Subcutaneous abdominal adipose tissue (tissue), 5 donors: Measurements from ENCODE around the gene USP14.

Experiments used
- H3K27ac ChIP-seq: one replicate; pipeline ENCODE4 v1.7.0; 2013; ENCODE audit warnings: low read depth, mild to moderate bottlenecking, inconsistent platforms, low read length, moderate library complexity
- H3K27me3 ChIP-seq, 5 donors: one replicate each; pipeline ENCODE4 v1.7.0; 2013; ENCODE audit warnings: low read length in 5 of 5, inconsistent platforms in 1 of 5; ENCODE audit not compliant: control insufficient read depth in 5 of 5, insufficient read depth in 4 of 5
- H3K36me3 ChIP-seq, 5 donors: one replicate each; pipeline ENCODE4 v1.7.0; 2013; ENCODE audit warnings: low read length in 5 of 5; ENCODE audit not compliant: control insufficient read depth in 5 of 5, insufficient read depth in 5 of 5
- H3K4me1 ChIP-seq, 5 donors: one replicate each; pipeline ENCODE4 v1.7.0; 2013; ENCODE audit warnings: low read length in 5 of 5, mild to moderate bottlenecking in 3 of 5, moderate library complexity in 1 of 5; ENCODE audit not compliant: control insufficient read depth in 5 of 5, insufficient read depth in 5 of 5
- H3K4me3 ChIP-seq, 5 donors: one replicate each; pipeline ENCODE4 v1.7.0; 2013; ENCODE audit warnings: low read length in 5 of 5, low read depth in 1 of 5
- H3K9ac ChIP-seq, 5 donors: one replicate each; pipeline ENCODE4 v1.7.0; 2013; ENCODE audit warnings: low read length in 5 of 5, mild to moderate bottlenecking in 4 of 5, moderate library complexity in 3 of 5
- H3K9me3 ChIP-seq, 5 donors: one replicate each; pipeline ENCODE4 v1.7.0; 2013; ENCODE audit warnings: low read length in 5 of 5; ENCODE audit not compliant: control insufficient read depth in 5 of 5
- donor health status: healthy.
- donor health status: healthy.
- donor health status: healthy.
- donor health status: healthy.
- donor health status: healthy.

Gene USP14

DNA sequence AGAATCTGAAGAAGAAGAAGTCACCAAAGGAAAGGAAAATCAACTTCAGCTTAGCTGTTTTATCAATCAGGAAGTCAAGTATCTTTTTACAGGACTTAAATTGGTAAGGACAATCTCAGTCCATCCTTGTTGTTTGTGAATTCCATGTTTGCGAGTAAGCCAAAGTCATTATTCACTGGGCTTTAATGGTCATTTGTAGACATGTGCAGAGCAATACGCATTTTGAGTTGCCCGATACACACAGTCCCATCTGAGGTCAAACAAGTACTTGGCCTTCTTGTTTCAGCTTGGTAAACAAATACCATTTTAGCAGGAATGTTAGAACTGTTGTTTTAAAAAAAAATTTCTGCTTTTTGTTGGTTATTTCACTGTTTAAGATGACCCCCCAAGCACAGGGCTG, 40.9 kb downstream of the USP14 start:
- H3K4me1 ChIP-seq: no peaks in the 10 kb centered on the region
- H3K4me3 ChIP-seq: no peak overlapping the region
- no peaks in the 10 kb centered on the region for H3K9me3 ChIP-seq
- no peak overlapping the region for H3K27ac ChIP-seq
- H3K27me3 ChIP-seq: no peaks in the 10 kb centered on the region
- no peak overlapping the region for H3K9ac ChIP-seq
- H3K36me3 ChIP-seq: peaks cover 44 to 59% (median 54%) of the 10 kb centered on the region in 5 donors

DNA sequence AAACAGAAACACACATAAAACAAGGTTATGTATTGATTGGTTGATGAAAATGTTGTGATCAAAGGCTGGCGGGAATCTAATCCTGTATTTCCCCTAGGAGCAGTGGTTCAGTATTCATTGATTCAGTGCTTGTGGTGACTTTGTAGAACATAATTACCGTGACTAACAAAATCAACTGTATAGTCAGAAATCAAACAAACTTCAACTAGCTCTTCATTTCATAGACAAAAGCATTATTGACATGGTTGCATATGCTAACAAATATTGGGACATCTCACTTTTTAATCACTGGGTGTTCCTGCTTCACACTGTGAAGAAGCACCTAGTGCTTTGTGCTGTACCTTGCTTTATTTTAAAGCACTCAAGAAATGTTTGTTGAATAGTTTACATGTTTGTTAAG, 41.4 kb downstream of the USP14 start:
- H3K9me3 ChIP-seq: no peaks in the 10 kb centered on the region
- no peak overlapping the region for H3K9ac ChIP-seq
- no peaks in the 10 kb centered on the region for H3K27me3 ChIP-seq
- no peak overlapping the region for H3K27ac ChIP-seq
- H3K36me3 ChIP-seq: peaks cover 49 to 65% (median 59%) of the 10 kb centered on the region in 5 donors
- H3K4me1 ChIP-seq: no peaks in the 10 kb centered on the region
- H3K4me3 ChIP-seq: no peak overlapping the region

DNA sequence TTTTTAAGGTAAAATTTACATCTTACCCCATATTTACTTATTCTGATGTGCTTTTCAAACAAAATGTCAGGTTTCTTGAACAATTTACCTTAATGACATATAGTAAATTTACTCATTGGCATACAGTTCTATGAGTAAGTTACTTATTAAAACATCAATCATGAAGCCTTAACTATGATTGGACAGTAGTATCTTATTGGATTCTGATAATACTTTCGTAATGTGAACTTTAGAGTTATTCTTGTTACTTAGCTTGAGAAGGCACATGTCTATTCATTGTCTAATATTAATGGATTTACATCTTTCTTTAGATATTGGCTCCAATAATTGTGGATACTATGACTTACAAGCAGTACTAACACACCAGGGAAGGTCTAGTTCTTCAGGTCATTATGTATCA, 51.7 kb downstream of the USP14 start:
- Histone ChIP-seq H3K36me3 (peaks cover 48 to 67% (median 55%) of the 10 kb centered on the region in 5 donors), H3K4me3 (no peak overlapping the region), H3K27ac (no peak overlapping the region)

DNA sequence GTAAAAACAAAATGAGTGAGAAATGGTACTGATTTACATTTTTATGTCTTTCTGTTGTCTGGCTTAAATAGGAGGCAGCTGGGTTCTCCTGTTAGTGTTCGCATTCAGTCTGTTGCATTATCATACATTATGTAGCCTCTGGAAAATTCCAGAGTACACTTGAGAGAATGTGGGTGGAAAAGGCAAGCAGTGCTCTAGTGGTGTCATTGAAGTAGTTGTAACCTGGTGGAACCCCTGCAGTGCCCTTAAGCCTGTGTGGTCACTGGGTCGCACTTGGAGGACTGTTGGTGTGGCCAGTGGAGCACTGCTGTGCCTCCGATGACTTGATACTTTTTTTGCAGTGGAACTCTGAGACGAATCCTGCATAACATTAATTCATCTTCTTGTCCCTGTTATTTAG, 52.4 kb downstream of the USP14 start:
- Histone ChIP-seq H3K4me1 (no peaks in the 10 kb centered on the region), H3K36me3 (peaks cover 48 to 67% (median 55%) of the 10 kb centered on the region in 5 donors), H3K9me3 (no peaks in the 10 kb centered on the region), H3K9ac (no peak overlapping the region), H3K27me3 (no peaks in the 10 kb centered on the region), H3K27ac (no peak overlapping the region), H3K4me3 (no peak overlapping the region)

More for the DNA sequence above, 51.7 kb downstream of the USP14 start:
- Histone ChIP-seq H3K4me1 (no peaks in the 10 kb centered on the region), H3K27me3 (no peaks in the 10 kb centered on the region), H3K9me3 (no peaks in the 10 kb centered on the region), H3K9ac (no peak overlapping the region)

DNA sequence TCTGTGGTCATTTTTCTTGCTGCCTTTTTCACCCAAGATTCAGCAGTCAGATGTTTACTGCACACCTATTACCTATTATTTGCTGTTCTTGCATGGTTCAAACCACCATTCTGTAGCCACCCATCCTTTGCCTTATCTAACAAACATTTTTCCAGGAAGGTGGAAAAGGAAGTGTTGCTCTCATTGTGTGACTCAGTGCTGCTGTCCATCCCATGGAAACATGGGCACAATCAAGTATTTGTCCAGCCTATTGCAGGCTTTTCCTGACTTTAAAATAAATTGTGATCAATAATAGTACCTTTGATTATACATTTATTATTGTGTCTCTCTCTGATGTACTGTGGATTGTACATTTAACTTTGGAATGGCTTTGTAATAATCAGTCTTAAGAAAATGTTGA, 53.2 kb downstream of the USP14 start:
- Histone ChIP-seq H3K4me3 (no peak overlapping the region), H3K9ac (no peak overlapping the region), H3K27ac (no peak overlapping the region), H3K9me3 (no peaks in the 10 kb centered on the region), H3K27me3 (no peaks in the 10 kb centered on the region), H3K36me3 (peaks cover 49 to 67% (median 54%) of the 10 kb centered on the region in 5 donors), H3K4me1 (no peaks in the 10 kb centered on the region)

DNA sequence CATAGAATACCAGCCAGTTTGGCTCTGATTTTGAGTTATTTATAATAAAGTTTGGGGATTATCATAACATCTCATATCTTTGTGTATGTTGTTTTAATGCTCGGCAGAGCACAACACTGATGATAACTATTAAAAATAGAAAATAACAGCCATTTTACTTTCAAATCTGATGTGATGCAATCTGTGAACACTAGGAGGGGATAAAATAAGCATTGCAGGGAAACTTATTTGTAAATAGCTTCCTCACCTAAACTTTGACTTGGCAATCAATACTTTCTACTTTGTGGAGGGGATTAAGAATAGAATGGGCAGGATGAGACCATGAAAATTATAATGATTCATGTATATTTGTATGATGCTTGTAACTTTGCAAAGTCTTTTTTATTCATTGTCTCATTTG, 54.4 kb downstream of the USP14 start:
- no peak overlapping the region for H3K9ac ChIP-seq
- H3K9me3 ChIP-seq: no peaks in the 10 kb centered on the region
- H3K4me1 ChIP-seq: no peaks in the 10 kb centered on the region
- no peak overlapping the region for H3K4me3 ChIP-seq
- no peak overlapping the region for H3K27ac ChIP-seq
- peaks cover 61 to 76% (median 66%) of the 10 kb centered on the region in 5 donors for H3K36me3 ChIP-seq
- no peaks in the 10 kb centered on the region for H3K27me3 ChIP-seq

DNA sequence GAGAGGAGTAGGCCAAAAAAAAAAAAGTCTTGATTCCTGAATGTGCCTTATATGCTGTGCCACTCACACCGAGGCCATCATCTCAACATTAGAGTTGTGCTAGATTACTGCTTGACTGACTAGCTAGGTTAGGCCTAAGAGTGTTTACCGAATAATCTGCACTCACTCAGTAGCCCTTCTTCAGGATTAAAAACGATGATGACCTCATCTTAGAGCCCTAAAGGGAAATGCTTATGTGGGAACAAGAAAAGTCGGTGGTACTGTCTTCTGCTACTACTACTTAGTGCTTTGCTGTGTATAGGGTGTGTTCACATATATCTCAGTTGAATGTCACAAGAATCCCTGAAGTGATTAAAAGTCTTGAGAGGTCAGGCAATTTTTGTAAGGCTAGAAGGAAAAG, 55.1 kb downstream of the USP14 start:
- no peak overlapping the region for H3K9ac ChIP-seq
- H3K4me3 ChIP-seq: no peak overlapping the region
- peaks cover 66 to 84% (median 73%) of the 10 kb centered on the region in 5 donors for H3K36me3 ChIP-seq
- no peaks in the 10 kb centered on the region for H3K27me3 ChIP-seq
- no peaks in the 10 kb centered on the region for H3K9me3 ChIP-seq
- H3K27ac ChIP-seq: no peak overlapping the region
- H3K4me1 ChIP-seq: no peaks in the 10 kb centered on the region

DNA sequence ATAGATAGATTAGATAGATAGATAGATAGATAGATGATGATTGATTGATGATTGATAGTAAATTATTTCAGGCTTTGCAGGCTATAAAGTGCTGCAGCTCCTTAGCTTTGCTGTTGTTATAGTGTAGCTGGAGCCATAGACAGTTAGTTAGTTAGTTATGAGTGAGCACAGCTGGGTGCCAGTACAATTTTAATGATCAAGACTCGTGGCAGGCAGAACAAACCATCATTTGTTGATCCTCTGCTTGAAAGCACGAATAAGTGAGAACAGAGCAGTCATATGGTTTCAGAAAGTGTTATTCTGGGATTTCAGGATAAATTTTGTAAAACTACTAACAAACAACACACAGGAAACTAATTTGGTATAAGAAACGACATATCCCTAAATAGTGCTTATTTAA, 55.6 kb downstream of the USP14 start:
- Histone ChIP-seq H3K36me3 (peaks cover 66 to 86% (median 77%) of the 10 kb centered on the region in 5 donors), H3K9ac (no peak overlapping the region)

DNA sequence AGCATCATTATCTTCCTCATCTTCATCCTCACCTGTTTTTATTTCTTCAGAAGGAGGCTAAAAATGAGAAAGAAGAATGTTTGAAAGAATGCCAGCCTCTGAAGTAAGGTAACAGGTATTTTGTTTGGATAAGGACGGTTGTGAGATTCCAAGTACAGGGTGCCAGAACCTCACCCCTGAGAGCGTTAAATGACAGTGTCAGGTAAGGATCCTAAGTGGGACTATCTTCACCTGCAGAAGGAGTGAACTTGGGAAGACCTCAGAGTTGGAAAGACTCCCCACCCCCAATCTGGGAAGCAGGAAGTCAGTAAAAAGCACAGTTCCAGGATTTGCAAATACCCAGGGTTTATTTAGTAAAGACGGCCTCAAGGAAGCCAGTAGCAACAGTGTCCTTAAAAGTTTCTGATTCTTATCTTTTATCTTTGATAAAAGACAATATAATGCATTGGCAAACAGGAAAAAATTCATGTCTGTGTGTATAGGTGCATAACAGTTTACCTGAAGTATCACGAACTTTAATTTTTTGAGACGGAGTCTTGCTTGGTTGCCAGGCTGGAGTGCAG, 57.2 kb downstream of the USP14 start:
- H3K27ac ChIP-seq: no peak overlapping the region
- H3K9me3 ChIP-seq: no peaks in the 10 kb centered on the region
- H3K27me3 ChIP-seq: no peaks in the 10 kb centered on the region
- H3K4me3 ChIP-seq: no peak overlapping the region
- no peak overlapping the region for H3K9ac ChIP-seq
- no peaks in the 10 kb centered on the region for H3K4me1 ChIP-seq
- peaks cover 60 to 80% (median 69%) of the 10 kb centered on the region in 5 donors for H3K36me3 ChIP-seq

More for the DNA sequence above, 55.6 kb downstream of the USP14 start:
- Histone ChIP-seq H3K27ac (no peak overlapping the region), H3K9me3 (no peaks in the 10 kb centered on the region), H3K27me3 (no peaks in the 10 kb centered on the region), H3K4me1 (no peaks in the 10 kb centered on the region), H3K4me3 (no peak overlapping the region)

DNA sequence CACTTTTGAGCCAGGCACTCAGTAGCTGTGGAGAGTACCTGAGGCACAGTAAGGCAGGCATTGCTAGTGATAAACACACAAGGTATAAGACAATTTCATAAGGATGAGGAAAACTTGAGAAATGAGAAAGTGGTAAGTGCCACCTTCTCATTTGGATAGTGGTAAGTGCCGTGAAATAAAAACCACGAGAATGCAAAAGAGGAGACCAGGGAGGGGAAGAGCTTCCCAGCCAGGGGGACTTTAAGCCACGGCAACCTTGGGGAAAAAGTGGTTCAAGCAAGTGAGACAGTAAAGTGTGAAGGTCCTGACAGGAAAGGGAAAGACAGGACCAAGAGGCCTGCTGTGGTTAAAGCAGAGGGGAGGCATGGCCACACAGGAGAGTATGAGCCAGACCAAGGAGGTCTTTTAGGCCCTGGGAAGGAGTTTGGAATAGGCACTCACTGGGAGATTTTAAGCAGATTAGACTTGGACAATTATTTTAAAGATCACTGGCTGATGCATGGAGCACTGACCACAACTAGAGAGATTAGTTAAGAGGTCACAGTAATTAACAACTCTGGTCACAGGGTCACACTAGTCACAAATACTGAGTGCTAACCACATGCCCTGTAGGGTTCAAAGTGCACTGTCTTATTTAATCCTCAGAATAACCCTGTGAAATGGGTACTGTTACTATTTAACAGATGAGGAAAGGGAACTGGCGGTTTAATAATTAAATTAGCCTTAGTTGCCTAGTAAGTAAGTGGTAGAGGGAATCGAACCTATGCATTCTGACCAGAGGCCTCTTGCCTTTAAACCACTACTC, 59.4 kb downstream of the USP14 start:
- no peaks in the 10 kb centered on the region for H3K9me3 ChIP-seq
- H3K9ac ChIP-seq: no peak overlapping the region
- no peak overlapping the region for H3K4me3 ChIP-seq
- H3K27me3 ChIP-seq: no peaks in the 10 kb centered on the region
- no peaks in the 10 kb centered on the region for H3K4me1 ChIP-seq
- H3K36me3 ChIP-seq: peaks cover 47 to 63% (median 56%) of the 10 kb centered on the region in 5 donors
- H3K27ac ChIP-seq: no peak overlapping the region
